Nephron (organoid): Measurements from ENCODE around the gene RFX2.

ENCODE experiments used
- H3K27ac Mint-ChIP-seq, 3 experiments: 2 replicates each; pipeline ENCODE4 v1.8.0; 2020; ENCODE audit warnings: mixed read lengths in 3 of 3, mild to moderate bottlenecking in 2 of 3, moderate library complexity in 1 of 3
- H3K27me3 Mint-ChIP-seq: 2 replicates; pipeline ENCODE4 v1.8.0; 2021; ENCODE audit warnings: low read depth, mild to moderate bottlenecking, moderate library complexity, mixed read lengths
- H3K36me3 Mint-ChIP-seq: 2 replicates; pipeline ENCODE4 v1.8.0; 2020; ENCODE audit warnings: low read depth, mixed read lengths
- H3K4me1 Mint-ChIP-seq: 2 replicates; pipeline ENCODE4 v1.8.0; 2020; ENCODE audit warnings: mixed read lengths
- H3K4me3 Mint-ChIP-seq, 3 experiments: 2 replicates each; pipeline ENCODE4 v1.8.0; 2020; ENCODE audit warnings: mild to moderate bottlenecking in 3 of 3, mixed read lengths in 3 of 3, moderate library complexity in 2 of 3
- H3K9me3 Mint-ChIP-seq: 2 replicates; pipeline ENCODE4 v1.8.0; 2020; ENCODE audit warnings: mixed read lengths
- TF ChIP-seq, protein P1 (sequence below), 3 experiments: fragments of 200-600 bp; sonication (generic); IDR thresholded peaks; one replicate each; pipeline ENCODE4 v1.5.0; 2021; ENCODE audit warnings: antibody characterized with exemption in 3 of 3; ENCODE audit not compliant: unreplicated experiment in 3 of 3

The RFX2 gene

GRCh38 chr19:6066661-6067646 lies 43.3 kb downstream of the RFX2 start:
- Mint-ChIP-seq H3K9me3 (peaks cover 7% of the 10 kb centered on the region), H3K4me3 (no peak overlapping the region), H3K27ac (peak overlapping the region; percentile 92 to 96 (median 93)), H3K27me3 (peaks cover 9% of the 10 kb centered on the region), H3K4me1 (peaks cover 40% of the 10 kb centered on the region), H3K36me3 (peaks cover 12% of the 10 kb centered on the region)
- TF ChIP-seq, protein P1, sequence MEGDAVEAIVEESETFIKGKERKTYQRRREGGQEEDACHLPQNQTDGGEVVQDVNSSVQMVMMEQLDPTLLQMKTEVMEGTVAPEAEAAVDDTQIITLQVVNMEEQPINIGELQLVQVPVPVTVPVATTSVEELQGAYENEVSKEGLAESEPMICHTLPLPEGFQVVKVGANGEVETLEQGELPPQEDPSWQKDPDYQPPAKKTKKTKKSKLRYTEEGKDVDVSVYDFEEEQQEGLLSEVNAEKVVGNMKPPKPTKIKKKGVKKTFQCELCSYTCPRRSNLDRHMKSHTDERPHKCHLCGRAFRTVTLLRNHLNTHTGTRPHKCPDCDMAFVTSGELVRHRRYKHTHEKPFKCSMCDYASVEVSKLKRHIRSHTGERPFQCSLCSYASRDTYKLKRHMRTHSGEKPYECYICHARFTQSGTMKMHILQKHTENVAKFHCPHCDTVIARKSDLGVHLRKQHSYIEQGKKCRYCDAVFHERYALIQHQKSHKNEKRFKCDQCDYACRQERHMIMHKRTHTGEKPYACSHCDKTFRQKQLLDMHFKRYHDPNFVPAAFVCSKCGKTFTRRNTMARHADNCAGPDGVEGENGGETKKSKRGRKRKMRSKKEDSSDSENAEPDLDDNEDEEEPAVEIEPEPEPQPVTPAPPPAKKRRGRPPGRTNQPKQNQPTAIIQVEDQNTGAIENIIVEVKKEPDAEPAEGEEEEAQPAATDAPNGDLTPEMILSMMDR (IDR thresholded peaks at IDR 0.05; ENCODE audit: unreplicated experiment in 3 of 3), result no peak

GRCh38 chr19:6065685-6066374 lies 44.5 kb downstream of the RFX2 start:
- H3K4me3 Mint-ChIP-seq, result no peak overlapping the region
- peaks cover 32% of the 10 kb centered on the region for H3K4me1 Mint-ChIP-seq
- peaks cover 9% of the 10 kb centered on the region for H3K27me3 Mint-ChIP-seq
- peak overlapping the region; percentile 92 to 96 (median 93) for H3K27ac Mint-ChIP-seq
- peaks cover 7% of the 10 kb centered on the region for H3K9me3 Mint-ChIP-seq
- H3K36me3 Mint-ChIP-seq, result peaks cover 12% of the 10 kb centered on the region
- TF ChIP-seq, protein P1 (IDR thresholded peaks at IDR 0.05; ENCODE audit: unreplicated experiment in 3 of 3), result no peak

- TF ChIP-seq, protein P1 (IDR thresholded peaks at IDR 0.05; ENCODE audit: unreplicated experiment in 3 of 3), result no peak
- Mint-ChIP-seq H3K4me1 (peaks cover 31% of the 10 kb centered on the region), H3K36me3 (peaks cover 9% of the 10 kb centered on the region), H3K27ac (peak overlapping the region in 2 of 3 experiments; percentile 54 to 81), H3K9me3 (peaks cover 7% of the 10 kb centered on the region), H3K27me3 (peaks cover 9% of the 10 kb centered on the region), H3K4me3 (no peak overlapping the region)
These were observed 45.8 kb downstream of the RFX2 start for GRCh38 chr19:6064336-6065073.

GRCh38 chr19:6063576-6064335 lies 46.5 kb downstream of the RFX2 start:
- TF ChIP-seq, protein P1 (IDR thresholded peaks at IDR 0.05; ENCODE audit: unreplicated experiment in 3 of 3), result no peak
- Mint-ChIP-seq H3K4me3 (no peak overlapping the region), H3K36me3 (peaks cover 3% of the 10 kb centered on the region), H3K4me1 (peaks cover 31% of the 10 kb centered on the region), H3K27ac (peak overlapping the region; percentile 10 to 81 (median 54)), H3K9me3 (no peaks in the 10 kb centered on the region), H3K27me3 (peaks cover 9% of the 10 kb centered on the region)

GRCh38 chr19:6062961-6063575 lies 47.2 kb downstream of the RFX2 start:
- H3K4me1 Mint-ChIP-seq, result peaks cover 31% of the 10 kb centered on the region
- H3K4me3 Mint-ChIP-seq, result no peak overlapping the region
- H3K9me3 Mint-ChIP-seq, result no peaks in the 10 kb centered on the region
- H3K27me3 Mint-ChIP-seq, result peaks cover 9% of the 10 kb centered on the region
- TF ChIP-seq, protein P1 (IDR thresholded peaks at IDR 0.05; ENCODE audit: unreplicated experiment in 3 of 3), result no peak
- no peak overlapping the region for H3K27ac Mint-ChIP-seq
- H3K36me3 Mint-ChIP-seq, result no peaks in the 10 kb centered on the region
